Measurements from ENCODE around the gene TSPAN3.

GRCh38 chr15:77042245-77042919 is 28.5 kb downstream of the TSPAN3 start:
- no peak for TF ChIP-seq CTCF (IDR thresholded peaks at IDR 0.05)
- TF ChIP-seq ZFX (IDR thresholded peaks at IDR 0.05; ENCODE audit: borderline replicate concordance): no peak
